HEK293 (cell line): Measurements from ENCODE around the gene ERG.

Source experiments
- KLF1 ChIP-seq: fragments of 450-650 bp; formaldehyde crosslinking; IDR thresholded peaks from 2 replicates; pipeline ENCODE4 v1.5.1; 2016; ENCODE audit warnings: missing biosample characterization, missing genetic modification characterization
- ZEB2 ChIP-seq: fragments of 450-650 bp; formaldehyde crosslinking; IDR thresholded peaks from 2 replicates; pipeline ENCODE4 v1.5.1; 2016; ENCODE audit warnings: missing biosample characterization, missing genetic modification characterization
- ZNF114 ChIP-seq: fragments of 450-650 bp; formaldehyde crosslinking; IDR thresholded peaks from 2 replicates; pipeline ENCODE4 v1.5.0; 2017; ENCODE audit warnings: missing biosample characterization, missing genetic modification characterization
- ZNF146 ChIP-seq: fragments of 450-650 bp; formaldehyde crosslinking; IDR thresholded peaks from 2 replicates; pipeline ENCODE4 v1.5.1; 2016; ENCODE audit warnings: missing biosample characterization, missing genetic modification characterization
- ZNF335 ChIP-seq: fragments of 450-650 bp; formaldehyde crosslinking; conservative IDR thresholded peaks from 2 replicates; pipeline ENCODE4 v1.5.1; 2016; ENCODE audit warnings: missing biosample characterization, missing genetic modification characterization
- ZNF350 ChIP-seq: fragments of 450-650 bp; formaldehyde crosslinking; IDR thresholded peaks from 2 replicates; pipeline ENCODE4 v1.5.0; 2017; ENCODE audit warnings: missing biosample characterization, mild to moderate bottlenecking, missing genetic modification characterization
- ZNF426 ChIP-seq: fragments of 450-650 bp; formaldehyde crosslinking; IDR thresholded peaks from 2 replicates; pipeline ENCODE4 v1.5.1; 2017; ENCODE audit warnings: missing biosample characterization, missing genetic modification characterization, mild to moderate bottlenecking, inconsistent platforms, moderate library complexity
- ZNF621 ChIP-seq: fragments of 450-650 bp; formaldehyde crosslinking; IDR thresholded peaks from 2 replicates; pipeline ENCODE4 v1.5.1; 2017; ENCODE audit warnings: missing biosample characterization, missing genetic modification characterization
- ZNF76 ChIP-seq: fragments of 450-650 bp; formaldehyde crosslinking; IDR thresholded peaks from 2 replicates; pipeline ENCODE4; 2016; ENCODE audit warnings: low read depth, missing biosample characterization, missing genetic modification characterization, borderline replicate concordance
- TF ChIP-seq, protein P1 (sequence below): fragments of 450-650 bp; formaldehyde crosslinking; IDR thresholded peaks from 2 replicates; pipeline ENCODE4 v1.5.1; 2016; ENCODE audit warnings: missing biosample characterization, missing genetic modification characterization
- TF ChIP-seq, protein P2 (sequence below): fragments of 450-650 bp; formaldehyde crosslinking; IDR thresholded peaks from 2 replicates; pipeline ENCODE4 v1.5.1; 2016; ENCODE audit warnings: missing biosample characterization, missing genetic modification characterization

- TF ChIP-seq ZEB2 (tag by site-specific recombination) (no peak), ZNF621 (no peak), ZNF350 (no peak), KLF1 (tag by site-specific recombination) (no peak), ZNF146 (tag by site-specific recombination) (no peak), ZNF335 (no peak), ZNF426 (tag by site-specific recombination) (no peak), ZNF76 (tag by site-specific recombination) (no peak), ZNF114 (no peak)
- TF ChIP-seq, protein P1, sequence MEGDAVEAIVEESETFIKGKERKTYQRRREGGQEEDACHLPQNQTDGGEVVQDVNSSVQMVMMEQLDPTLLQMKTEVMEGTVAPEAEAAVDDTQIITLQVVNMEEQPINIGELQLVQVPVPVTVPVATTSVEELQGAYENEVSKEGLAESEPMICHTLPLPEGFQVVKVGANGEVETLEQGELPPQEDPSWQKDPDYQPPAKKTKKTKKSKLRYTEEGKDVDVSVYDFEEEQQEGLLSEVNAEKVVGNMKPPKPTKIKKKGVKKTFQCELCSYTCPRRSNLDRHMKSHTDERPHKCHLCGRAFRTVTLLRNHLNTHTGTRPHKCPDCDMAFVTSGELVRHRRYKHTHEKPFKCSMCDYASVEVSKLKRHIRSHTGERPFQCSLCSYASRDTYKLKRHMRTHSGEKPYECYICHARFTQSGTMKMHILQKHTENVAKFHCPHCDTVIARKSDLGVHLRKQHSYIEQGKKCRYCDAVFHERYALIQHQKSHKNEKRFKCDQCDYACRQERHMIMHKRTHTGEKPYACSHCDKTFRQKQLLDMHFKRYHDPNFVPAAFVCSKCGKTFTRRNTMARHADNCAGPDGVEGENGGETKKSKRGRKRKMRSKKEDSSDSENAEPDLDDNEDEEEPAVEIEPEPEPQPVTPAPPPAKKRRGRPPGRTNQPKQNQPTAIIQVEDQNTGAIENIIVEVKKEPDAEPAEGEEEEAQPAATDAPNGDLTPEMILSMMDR: no peak
- TF ChIP-seq, protein P2, sequence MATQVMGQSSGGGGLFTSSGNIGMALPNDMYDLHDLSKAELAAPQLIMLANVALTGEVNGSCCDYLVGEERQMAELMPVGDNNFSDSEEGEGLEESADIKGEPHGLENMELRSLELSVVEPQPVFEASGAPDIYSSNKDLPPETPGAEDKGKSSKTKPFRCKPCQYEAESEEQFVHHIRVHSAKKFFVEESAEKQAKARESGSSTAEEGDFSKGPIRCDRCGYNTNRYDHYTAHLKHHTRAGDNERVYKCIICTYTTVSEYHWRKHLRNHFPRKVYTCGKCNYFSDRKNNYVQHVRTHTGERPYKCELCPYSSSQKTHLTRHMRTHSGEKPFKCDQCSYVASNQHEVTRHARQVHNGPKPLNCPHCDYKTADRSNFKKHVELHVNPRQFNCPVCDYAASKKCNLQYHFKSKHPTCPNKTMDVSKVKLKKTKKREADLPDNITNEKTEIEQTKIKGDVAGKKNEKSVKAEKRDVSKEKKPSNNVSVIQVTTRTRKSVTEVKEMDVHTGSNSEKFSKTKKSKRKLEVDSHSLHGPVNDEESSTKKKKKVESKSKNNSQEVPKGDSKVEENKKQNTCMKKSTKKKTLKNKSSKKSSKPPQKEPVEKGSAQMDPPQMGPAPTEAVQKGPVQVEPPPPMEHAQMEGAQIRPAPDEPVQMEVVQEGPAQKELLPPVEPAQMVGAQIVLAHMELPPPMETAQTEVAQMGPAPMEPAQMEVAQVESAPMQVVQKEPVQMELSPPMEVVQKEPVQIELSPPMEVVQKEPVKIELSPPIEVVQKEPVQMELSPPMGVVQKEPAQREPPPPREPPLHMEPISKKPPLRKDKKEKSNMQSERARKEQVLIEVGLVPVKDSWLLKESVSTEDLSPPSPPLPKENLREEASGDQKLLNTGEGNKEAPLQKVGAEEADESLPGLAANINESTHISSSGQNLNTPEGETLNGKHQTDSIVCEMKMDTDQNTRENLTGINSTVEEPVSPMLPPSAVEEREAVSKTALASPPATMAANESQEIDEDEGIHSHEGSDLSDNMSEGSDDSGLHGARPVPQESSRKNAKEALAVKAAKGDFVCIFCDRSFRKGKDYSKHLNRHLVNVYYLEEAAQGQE: no peak
Observed at GRCh38 chr21:38349977-38350376, 148.3 kb downstream of the ERG start.
